Femur (tissue), 1 donor: ENCODE data around the gene ITPRIPL2.

Experiments
- DNase-seq: peaks from one replicate; pipeline ENCODE4 v3.0.0-alpha.2; 2017

Gene ITPRIPL2

DNA sequence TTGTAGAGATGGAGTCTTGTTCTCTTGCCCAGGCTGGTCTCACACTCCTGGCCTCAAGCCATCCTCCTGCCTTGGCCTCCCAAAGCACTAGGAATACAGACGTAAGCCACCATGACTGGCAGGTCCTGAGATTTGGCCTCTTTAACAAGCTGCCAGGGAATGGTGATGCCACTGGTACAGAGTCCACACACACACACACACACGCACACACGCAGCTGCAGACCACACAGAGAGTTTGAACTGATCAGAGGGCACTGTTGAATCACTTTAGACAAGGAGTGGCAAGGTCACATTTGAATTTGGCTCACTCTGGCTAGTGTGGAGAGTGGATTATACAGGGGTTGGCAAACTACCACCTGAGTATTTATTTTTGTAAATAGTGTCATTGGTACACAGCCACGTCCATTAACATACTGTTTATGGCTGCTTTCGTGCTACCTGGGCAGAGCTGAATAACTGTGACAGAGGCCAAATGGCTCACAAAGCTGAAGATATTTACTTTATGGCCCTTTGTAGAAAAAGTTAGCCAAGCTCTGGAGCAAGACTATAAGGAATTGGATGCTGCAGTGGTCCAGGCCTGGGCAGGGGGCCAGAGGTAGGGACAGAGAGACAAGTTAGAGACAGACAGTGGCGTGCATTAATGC is 9.9 kb downstream of the ITPRIPL2 start:
- DNase-seq, result no peak

DNA sequence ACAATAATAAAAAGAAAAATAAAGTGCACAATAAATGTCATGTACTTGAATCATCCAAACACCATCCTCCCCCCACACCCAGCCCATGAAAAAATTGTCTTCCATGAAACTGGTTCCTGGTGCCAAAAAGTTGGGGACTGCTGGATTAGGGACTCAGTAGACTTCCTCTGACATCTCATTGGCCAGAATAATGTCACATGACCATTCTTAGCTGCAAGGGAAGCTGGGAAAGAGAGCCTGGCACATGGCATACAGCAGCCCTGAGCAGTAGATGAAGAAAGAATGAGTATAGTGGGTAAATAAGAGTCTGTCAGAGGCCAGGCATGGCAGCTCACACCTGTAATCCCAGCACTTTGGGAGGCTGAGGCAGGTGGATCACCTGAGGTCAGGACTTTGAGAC is 12.5 kb downstream of the ITPRIPL2 start:
- DNase-seq, result no peak

DNA sequence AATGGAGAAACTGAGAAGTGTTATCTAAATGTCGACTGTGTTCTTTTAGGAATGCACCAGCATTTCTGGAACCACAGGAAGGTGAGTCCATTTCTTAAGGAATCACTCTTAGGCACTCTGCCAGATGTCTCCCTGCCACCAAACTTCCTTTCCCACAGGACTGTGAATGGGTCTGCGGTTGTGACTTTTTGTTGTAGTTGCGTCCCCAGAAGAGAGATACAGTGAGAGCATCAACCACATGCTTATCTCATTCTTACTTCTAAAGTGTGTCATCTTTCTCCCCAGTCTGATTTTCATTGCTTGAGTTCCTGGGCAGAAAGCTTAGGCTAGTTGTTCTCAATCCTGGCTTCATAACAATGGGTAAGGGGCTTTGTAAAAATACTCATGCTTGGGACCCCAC is 13.4 kb downstream of the ITPRIPL2 start:
- DNase-seq, result no peak

DNA sequence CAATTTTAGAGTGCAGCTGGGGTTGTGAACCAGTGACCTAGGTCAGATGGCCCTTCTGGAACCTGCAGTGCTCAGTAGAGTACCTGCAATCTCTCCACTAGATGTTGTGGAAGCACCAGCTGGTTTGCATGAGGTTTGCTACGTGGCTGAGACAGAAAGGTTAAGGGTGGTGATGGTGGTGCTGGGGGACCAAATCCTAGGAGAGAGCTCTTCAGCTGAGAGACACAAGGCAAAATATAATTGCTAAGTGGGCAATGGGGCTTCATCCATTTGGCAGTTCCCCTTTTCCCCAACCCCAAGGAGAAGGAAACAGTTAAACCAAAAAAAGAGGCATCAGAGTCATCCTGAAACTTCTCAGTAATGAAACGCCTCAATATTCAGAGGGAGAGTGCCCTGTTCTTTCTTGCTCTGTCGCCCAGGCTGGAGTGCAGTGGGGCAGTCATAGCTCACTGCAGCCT is 13.9 kb downstream of the ITPRIPL2 start:
- no peak for DNase-seq

DNA sequence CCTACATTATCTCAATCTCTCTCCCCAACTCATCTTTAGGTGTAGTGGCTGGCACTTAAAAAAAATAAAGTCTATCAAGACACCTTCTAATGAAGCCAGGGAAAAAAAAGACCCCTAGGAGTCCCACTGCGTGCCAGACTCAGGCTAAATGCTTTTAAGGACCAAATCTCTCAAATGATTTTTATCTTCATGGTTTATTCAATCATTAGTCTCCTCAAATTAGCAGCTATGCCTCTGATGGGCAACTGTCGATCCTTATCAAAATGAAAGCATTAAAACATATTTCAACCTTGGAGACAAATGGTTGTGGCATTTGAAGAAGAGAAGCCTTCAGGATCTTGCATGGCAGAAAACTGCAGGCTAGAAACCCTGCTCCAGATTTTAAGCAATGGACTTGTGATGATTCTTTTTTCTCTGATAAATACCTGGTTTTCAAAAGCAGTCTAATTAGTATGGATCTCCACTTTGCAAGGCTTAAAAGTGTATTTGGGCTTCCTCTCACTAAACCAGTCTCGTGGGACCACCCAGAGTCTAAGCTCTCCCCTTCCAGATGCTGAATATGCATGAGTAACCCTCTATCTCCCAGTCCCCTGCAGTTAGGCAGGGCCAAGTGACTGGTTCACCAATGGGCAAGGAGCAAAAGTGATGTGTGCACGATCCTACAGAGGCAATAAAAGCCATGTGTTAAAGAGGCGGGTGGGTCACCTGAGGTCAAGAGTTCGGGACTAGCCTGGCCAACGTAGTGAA is 14.9 kb downstream of the ITPRIPL2 start:
- no peak for DNase-seq

DNA sequence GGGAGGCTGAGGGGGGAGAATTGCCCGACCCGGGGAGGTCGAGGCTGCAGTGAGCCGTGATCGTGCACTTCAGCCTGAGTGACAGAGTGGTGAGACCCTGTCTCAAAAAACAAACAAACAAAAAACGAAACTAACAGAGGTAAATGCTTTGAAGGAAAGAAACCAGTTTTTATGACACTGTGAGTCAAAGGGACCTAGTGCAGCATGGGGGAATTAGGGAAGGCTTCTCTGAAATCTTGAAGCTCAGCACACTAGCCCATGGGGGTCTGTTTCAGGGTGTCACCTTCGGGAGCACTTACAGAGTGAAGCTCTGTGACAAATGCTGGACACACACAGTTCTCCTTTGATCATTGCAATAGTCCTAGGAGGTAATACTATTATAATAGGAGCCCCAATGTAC is 16.6 kb downstream of the ITPRIPL2 start:
- no peak for DNase-seq

DNA sequence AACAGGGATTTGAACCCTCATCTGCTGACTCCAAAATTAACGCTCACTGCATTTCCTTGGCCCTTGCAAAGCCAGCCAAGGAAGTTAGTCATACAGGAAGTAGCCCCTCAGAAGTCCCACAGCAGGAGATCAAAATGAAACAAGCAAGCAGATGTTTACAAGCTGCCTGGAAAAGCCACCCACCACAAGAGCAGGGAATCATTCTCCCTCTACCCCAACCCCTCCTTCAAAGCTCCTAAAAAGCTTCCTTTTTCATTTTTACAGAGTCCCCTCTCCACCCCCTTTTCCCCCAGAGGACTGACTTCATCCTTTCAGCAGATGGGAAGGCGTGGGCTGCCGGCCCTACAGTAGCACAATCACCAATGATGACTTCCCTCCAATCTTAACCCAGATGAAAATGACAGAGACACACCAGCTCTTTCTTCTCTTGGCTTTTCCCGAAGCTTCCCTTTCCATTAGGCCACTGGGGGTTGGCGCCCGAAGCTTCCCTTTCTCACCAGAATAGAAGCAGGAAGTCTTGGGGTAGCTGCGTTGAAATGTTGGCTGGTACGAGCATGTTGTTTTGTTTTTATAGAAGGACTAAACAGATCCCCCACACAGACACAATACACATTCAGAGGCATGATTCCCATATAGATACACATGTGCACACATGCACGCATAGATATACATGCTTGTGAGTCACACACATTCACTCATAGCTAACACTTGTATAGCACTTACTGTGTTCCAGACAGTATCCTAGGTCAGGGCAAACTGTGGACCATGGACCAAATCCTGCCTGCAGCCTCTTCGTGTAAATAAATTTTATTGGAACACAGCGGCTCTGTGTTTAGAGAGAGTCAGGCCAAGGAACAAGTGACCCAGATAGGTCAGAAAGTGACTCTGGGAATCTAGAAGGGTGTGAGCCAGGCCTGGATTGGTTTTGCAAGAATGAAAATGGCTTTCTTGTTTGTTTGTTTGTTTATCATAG is 17.4 kb downstream of the ITPRIPL2 start:
- DNase-seq, result peak; percentile 72

DNA sequence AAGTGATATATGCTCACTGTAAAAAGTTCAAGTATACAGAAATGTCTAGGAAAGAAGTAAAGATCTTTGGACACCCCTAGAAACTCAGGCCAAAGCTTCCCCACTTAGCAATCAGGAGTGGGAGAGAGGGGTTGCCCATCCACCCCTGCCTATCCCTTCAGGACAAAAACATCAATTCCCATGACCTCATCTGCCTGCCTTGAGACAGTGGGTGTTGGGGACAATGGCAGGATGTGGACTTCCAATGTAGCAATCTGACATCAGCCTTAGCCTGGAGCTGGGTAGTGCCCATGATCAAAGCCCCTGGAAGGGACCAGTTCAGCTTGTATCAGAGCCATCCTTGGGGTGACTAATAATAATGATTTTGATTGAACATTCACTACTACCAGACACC is 18.1 kb downstream of the ITPRIPL2 start:
- DNase-seq, result no peak

DNA sequence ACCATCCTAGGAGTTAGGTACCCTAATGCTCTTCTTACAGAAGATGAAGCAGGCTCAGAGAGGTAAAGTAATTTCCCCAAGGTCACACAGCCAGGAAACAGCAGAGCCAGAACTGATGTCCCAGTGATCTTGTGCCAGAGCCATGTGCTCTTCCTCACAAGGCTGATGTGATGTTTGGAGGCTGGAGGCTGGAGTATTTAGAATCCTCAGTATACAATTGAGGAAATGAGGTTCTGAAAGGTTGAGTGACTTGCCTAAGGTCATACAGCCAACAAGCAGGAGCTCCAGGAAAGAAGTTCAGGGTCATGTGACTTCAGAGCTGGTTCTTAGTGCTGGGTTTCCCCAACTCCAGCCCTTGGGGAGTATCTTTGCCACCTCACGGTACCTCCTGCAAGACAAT is 18.5 kb downstream of the ITPRIPL2 start:
- no peak for DNase-seq

DNA sequence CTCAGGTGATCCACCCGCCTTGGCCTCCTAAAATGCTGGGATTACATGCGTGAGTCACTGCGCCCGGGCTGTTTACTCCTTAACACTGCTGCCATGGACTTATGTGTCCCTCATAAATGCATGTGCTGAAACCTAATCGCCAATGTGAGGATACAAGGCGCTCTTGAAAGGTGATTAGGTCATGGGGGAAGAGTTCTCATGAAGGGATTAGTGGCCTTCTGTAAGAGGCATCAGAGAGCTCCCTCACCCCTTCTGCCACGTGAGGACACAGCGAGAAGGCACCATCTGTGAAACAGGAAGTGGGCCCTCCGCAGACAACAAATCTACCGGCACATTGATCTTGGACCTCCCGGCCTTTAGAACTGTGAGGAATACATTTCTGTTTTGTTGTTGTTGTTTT is 19.1 kb downstream of the ITPRIPL2 start:
- DNase-seq, result no peak

DNA sequence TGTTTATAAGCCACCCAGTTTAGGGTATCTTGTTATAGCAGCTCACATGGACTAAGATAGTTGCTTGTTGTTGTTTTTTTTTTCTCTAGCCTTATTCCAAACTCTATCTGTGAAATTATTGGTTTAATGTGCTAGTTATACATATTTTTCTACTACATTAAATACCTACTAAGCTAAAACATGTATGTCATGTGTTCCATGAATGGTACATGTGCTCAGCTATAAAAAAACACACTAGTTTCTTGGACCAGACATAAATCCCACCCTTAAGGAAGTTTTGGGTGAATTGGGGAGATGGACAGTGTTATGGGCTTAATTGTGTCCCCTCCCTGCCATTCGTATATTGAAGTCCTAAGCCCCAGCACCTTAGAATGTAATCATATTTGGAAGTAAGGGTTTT is 19.8 kb downstream of the ITPRIPL2 start:
- DNase-seq, result no peak

DNA sequence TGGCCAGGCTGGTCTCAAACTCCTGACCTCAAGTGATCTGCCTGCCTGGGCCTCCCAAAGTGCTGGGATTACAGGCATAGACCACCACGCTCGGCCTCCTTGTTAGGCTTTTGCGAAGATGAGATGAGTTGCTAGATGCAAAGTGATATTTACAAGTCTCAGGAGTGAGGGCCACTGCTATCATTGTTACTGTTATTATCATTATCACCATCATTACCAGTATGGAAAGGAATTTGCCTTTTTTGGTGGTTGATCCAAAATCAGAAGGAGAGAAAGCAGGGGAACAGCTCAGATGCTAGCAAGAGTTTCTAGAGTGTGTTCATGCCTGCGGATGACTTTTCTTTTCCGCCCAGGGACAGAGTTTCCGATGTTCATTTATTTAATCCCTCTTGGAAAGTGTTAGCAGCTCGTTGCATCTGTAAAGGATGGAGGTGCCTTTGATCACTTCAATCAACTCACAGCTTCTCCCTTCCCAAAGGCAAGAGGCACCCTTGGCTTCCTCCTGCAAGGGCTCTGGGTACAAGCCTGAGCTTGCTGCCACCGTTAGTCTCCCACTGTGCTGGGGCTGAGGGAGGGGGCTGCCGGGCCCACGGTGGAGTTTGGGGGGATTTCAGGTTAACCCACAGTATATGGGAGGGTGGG is 21.6 kb downstream of the ITPRIPL2 start:
- no peak for DNase-seq

DNA sequence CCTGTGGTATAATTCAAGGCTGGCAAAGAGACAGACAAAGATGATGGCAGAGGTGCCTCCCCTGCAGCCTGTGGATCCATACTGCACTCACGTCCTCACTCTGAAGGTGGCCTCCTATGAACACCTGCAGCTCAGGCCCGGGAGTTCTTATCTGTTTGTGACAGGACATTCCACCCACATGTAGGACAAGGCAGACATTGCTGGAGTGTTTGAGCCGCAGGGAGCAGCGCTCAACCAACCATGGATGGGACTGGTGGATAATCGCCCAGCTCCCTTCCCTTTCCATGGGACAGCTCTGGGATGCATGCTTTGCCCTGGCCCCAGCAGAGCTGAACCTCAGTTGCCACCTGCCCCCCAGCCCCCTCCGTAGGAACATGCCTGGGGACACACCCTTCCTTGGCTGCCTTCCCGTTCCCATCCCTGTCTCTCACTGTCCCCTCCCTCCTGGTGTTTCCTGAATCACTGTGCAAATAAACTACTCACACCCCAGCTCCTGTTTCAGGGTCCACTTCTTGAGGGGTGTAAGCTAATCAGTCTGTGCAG is 22.2 kb downstream of the ITPRIPL2 start:
- DNase-seq, result no peak

DNA sequence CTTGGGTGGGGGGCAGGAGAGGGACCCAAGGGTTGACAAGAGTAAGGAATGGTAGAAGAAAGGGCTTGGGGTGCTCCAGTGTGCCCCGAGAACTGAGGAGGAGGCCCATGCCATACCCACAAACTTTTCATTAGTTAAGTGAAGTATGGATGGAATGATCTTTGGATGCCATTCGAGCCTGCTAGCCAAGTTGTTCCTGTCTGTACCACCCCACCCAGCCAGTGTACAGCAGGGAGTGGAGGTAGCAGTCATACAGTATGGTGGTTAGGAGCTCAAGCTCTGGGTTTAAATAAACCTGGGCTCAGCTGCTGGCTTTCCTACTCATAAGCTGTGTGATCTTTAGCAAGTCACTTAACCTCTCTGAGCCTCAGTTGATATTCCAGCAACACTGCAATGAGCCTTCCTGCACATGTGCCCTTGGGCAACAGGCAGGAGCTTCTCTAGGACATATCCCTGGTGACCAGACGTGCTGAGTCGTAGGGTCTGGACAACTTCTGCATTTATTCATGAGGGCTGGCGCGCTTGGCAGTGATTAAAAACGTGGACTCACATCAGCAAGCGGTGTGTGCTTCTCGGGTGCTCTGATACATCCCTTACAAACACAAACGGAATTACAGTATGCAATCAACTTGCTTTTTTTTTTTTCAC is 22.9 kb downstream of the ITPRIPL2 start:
- peak; percentile 31 for DNase-seq

DNA sequence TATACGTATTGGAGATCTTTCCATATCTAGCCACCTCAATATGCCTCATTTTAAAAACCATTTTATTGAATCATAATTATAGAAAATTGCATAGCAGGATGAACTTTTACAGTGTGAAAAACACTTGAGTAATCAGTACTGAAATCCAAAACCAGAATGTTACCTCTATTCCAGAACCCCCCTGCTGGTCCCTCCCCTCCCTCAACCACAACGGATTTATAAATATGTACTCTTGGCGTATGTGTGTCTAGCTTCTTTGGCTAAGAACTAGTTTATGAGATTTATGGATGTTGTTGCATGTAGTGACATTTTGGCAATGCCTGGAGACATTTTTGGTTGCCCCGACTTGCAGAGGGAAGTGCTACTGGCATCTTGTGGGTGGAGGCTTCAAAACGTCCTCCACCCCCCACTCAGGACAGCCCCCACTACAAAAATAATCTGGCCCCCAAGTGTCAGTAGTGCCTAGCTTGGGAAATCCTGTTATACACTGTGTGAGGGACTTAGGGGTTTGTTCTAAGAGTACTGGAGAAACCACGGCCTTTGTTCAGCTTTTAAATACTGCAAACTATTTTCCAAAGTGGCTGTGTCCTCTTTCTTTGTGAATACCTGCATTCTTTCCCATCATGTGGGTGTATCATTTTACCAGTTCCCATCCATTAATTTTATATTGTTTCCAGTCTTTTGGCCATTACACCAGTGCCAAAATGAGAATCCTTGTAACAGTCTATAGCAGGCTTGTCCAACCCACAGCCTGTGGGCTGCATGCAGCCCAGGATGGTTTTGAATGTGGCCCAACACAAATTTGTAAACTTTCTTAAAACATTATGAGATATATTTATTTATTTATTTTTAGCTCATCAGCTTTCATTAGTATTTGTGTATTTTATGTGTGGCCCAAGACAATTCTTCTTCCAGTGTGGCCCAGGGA is 23.7 kb downstream of the ITPRIPL2 start:
- peak; percentile 23 for DNase-seq

DNA sequence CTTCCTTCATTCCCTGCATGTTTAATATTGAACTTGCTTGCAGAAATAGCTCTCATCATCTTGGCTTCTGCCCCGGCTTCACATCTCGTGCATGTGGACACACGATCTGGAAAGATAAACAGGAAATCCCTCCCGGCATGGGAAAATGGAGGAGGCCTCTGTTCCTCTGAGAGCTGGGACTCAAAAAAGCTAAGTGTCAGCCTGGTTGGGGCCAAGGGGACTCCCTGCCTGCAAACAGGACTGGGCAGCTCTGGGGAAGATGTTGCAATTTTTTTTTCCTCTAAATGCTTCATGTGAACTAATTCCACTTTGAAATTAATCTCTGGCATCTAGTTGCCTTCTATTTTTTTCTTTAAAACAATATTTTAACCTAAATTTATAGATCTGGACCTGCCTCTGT is 24.8 kb downstream of the ITPRIPL2 start:
- peak; percentile 68 for DNase-seq

DNA sequence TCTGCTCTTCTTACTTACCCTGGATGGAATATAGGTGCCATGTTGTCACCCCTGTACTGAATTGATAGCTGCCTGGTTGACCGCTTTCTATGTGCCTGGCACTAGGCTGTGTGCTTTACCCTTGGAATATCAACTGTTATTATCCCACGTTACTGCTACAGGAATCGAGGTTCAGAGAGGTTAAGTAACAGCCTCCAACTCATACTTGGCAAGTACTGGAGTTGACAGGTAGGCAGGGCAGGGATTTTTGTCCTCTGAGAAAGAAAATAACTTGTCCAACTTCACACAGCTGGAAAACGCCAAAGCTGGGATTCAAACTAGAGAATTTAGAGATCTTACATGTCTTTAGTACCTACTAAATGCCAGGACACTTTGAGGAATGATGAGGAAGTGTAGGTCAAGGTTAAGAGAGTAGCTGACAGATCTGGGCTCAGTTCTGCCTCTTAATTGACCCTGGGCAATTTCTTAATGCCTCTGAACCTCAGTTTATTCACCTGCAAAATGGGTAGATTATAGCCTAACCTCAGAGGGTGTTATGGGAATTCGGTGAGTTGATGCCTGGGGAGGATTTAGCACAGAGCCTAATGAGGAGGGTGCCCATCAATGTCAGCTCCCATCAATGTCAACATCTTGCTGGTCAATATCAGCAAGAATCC is 25.8 kb downstream of the ITPRIPL2 start:
- peak; percentile 1 for DNase-seq

DNA sequence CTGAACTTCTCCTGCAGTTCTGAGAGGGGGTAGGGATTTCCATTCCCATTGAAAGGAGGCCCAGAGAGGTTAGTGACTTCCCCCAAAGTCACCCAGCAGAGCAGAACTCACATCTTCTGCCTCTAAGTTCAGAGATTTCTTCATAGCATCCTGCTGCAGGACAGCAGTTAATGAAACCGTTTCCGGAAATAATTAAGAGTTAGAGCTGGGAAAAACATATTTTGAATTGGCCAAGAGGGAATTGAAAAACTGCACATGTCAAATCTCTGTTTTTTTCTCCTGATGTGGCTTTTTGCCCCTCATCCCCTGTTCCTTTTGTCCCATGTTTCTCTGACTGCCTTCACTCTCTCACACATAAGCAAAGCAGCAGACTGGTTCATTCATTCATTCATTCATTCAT is 26.6 kb downstream of the ITPRIPL2 start:
- DNase-seq, result no peak

DNA sequence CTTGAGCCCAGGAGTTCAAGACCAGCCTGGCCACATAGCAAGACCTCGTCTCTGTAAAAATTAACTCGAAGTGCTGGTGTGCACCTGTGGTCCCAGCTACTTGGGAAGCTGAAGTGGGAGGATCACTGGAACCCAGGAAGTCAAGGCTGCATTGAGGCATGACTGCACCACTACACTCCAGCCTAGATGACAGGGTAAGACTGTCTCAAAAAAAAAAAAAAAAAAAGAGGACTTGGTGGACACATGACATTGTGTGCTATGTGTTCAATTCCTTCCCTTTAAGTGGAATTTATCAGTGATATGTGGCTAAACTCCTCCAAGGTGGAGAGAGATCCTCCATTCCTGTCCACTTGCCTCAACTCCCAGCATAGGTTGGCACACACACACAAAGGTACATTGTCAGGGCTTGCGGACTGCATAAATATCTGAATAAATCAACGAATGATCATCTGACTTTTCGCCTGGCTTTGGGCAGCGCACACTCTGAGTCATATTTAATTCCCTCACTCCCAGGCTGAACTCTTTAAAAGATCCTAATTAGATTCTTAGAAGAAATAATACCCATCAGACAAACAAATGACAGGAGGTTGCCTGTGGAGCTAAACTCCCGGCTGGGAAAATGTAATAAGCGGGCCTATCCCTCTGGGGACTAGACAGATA is 29.3 kb downstream of the ITPRIPL2 start:
- no peak for DNase-seq

DNA sequence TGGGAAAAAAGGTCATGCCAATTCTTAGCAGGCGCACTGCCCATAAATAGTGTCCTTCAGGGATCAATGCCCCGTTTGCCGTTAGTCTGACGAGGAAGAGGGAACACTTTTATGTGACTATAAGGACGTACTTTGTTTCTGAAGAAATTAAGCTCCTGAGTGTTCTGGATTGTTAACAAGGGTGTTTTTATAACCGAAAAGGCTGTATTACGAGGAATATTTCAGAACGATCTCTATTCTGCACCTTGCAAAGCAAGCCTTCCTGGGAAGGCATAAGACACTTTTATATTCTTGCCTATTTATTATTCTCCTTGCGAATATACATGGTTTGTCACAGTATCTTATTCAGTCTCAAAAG is 29.8 kb downstream of the ITPRIPL2 start:
- DNase-seq, result no peak
